Fibroblast of lung (primary cell): ENCODE measurements around the gene GPHN. TPM values are rescaled to one million over a fixed set of nuclear protein-coding genes. Genes with fewer than 3 reads are reported as not detected.

Source experiments
- DNase-seq, 2 donors: peaks; one replicate each; pipeline versions ENCODE4 v3.0.0 to v3.0.0-alpha.2; 2010; ENCODE audit warnings: low read depth in 2 of 2
- H2AFZ ChIP-seq: 2 replicates; pipeline ENCODE4 v1.5.1; 2012; ENCODE audit warnings: low read length, control low read depth, inconsistent platforms
- H3K27ac ChIP-seq: 2 replicates; pipeline ENCODE4 v1.5.1; 2011; ENCODE audit warnings: low read length, control low read depth; ENCODE audit not compliant: insufficient read depth
- H3K27me3 ChIP-seq: 2 replicates; pipeline ENCODE4 v1.5.1; 2011; ENCODE audit warnings: mild to moderate bottlenecking, low read length; ENCODE audit not compliant: control insufficient read depth, insufficient read depth
- H3K36me3 ChIP-seq: 2 replicates; pipeline ENCODE4 v1.5.1; 2011; ENCODE audit warnings: low read length; ENCODE audit not compliant: control insufficient read depth, insufficient read depth
- H3K4me1 ChIP-seq: 2 replicates; pipeline ENCODE4 v1.5.1; 2011; ENCODE audit warnings: low read length; ENCODE audit not compliant: control insufficient read depth, insufficient read depth; ENCODE audit errors: extremely low read depth
- H3K4me2 ChIP-seq: 2 replicates; pipeline ENCODE4 v1.5.1; 2011; ENCODE audit warnings: low read length, control low read depth; ENCODE audit not compliant: insufficient read depth; ENCODE audit errors: extremely low read depth
- H3K4me3 ChIP-seq, 4 experiments: fragments of 200-600 bp in 1 of 4; sonication (generic) in 1 of 4; replicated peaks in 1 of 4; 2 replicates each; pipeline ENCODE4 v1.5.1; 2011 to 2016; ENCODE audit warnings: low read length in 4 of 4, low read depth in 3 of 4, mild to moderate bottlenecking in 3 of 4, control low read depth in 2 of 4, inconsistent platforms in 1 of 4, mixed read lengths in 1 of 4; ENCODE audit not compliant: insufficient read depth in 1 of 4; ENCODE audit errors: control extremely low read depth in 1 of 4
- H3K79me2 ChIP-seq: 2 replicates; pipeline ENCODE4 v1.5.1; 2012; ENCODE audit warnings: mild to moderate bottlenecking, low read length, inconsistent platforms; ENCODE audit not compliant: control insufficient read depth, insufficient read depth
- H3K9ac ChIP-seq: 2 replicates; pipeline ENCODE4 v1.5.1; 2011; ENCODE audit warnings: mild to moderate bottlenecking, low read length, control low read depth; ENCODE audit not compliant: insufficient read depth
- H3K9me3 ChIP-seq: 2 replicates; pipeline ENCODE4 v1.5.1; 2012; ENCODE audit warnings: low read depth, low read length; ENCODE audit not compliant: control insufficient read depth, insufficient read depth
- H4K20me1 ChIP-seq: 2 replicates; pipeline ENCODE4 v1.5.1; 2011; ENCODE audit warnings: low read length; ENCODE audit not compliant: control insufficient read depth, insufficient read depth; ENCODE audit errors: extremely low read depth
- EZH2 ChIP-seq: IDR thresholded peaks from 2 replicates; pipeline ENCODE4 v1.5.1; 2012; ENCODE audit warnings: low read length, control low read depth, mild to moderate bottlenecking; ENCODE audit errors: missing control alignments
- polyA plus RNA-seq, 2 donors: library from polyadenylated mRNA; depleted of rRNA in 1 of 2; stranded (reverse) in 1 of 2; unstranded in 1 of 2; fragments of >200 nt; gene quantifications; 2 replicates each; pipeline ENCODE4 v1.2.1, GENCODE V29; 2011 to 2012; ENCODE audit warnings: missing spikeins in 1 of 2
- total RNA-seq: library from RNA; depleted of rRNA; stranded (reverse); fragments of >200 nt; gene quantifications from 2 replicates; pipeline ENCODE4 v1.2.1, GENCODE V29; 2014
- TF ChIP-seq, protein P1 (sequence below), 2 donors: IDR thresholded peaks in 1 of 2; conservative IDR thresholded peaks in 1 of 2; 1 replicate in 1 of 2; 2 replicates in 1 of 2; pipeline ENCODE4 v1.5.1; 2011 to 2012; ENCODE audit warnings: low read length in 2 of 2, control low read depth in 1 of 2, inconsistent platforms in 1 of 2, low read depth in 1 of 2, mild to moderate bottlenecking in 1 of 2

The GPHN gene
- total and polyA plus RNA-seq, 2 donors (not counting 1 experiment from before 2014, with no cell fraction given): 8.3 to 13.9 TPM

GRCh38 chr14:66815687-66816086 lies 307.7 kb downstream of the GPHN start:
- Histone ChIP-seq H3K27me3 (no peaks in the 10 kb centered on the region), H4K20me1 (no peaks in the 10 kb centered on the region), H3K9me3 (no peaks in the 10 kb centered on the region), H3K4me2 (no peak overlapping the region), H2AFZ (no peak overlapping the region), H3K4me1 (no peaks in the 10 kb centered on the region), H3K79me2 (no peaks in the 10 kb centered on the region), H3K27ac (no peak overlapping the region), H3K9ac (no peak overlapping the region), H3K36me3 (no peaks in the 10 kb centered on the region), H3K4me3 (no peak overlapping the region)
- TF ChIP-seq, protein P1, sequence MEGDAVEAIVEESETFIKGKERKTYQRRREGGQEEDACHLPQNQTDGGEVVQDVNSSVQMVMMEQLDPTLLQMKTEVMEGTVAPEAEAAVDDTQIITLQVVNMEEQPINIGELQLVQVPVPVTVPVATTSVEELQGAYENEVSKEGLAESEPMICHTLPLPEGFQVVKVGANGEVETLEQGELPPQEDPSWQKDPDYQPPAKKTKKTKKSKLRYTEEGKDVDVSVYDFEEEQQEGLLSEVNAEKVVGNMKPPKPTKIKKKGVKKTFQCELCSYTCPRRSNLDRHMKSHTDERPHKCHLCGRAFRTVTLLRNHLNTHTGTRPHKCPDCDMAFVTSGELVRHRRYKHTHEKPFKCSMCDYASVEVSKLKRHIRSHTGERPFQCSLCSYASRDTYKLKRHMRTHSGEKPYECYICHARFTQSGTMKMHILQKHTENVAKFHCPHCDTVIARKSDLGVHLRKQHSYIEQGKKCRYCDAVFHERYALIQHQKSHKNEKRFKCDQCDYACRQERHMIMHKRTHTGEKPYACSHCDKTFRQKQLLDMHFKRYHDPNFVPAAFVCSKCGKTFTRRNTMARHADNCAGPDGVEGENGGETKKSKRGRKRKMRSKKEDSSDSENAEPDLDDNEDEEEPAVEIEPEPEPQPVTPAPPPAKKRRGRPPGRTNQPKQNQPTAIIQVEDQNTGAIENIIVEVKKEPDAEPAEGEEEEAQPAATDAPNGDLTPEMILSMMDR (conservative IDR thresholded peaks at IDR 0.05 in 1 of 2, IDR thresholded peaks at IDR 0.05 in 1 of 2; ENCODE audit: low read depth in 1 of 2, low read length in 2 of 2): no peak
- TF ChIP-seq EZH2: no peak
- no peak for DNase-seq

DNA sequence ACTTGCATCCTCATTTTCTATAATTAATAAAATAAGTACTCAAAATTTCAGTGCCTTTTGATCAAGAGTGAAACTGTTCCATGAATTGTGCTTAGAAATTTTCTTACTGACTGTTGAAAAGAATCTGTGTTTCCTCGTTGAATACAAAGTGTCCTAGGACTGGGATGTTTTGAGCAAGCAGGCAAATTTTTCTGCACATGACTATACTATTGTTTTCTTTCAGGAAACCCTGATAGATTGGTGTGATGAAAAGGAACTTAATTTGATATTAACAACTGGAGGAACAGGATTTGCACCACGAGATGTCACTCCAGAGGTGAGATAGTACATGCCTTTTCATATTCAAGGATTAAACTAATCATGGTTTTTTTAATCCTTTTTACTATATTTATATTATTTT lies 316.3 kb downstream of the GPHN start:
- Histone ChIP-seq H3K4me2 (no peak overlapping the region), H4K20me1 (no peaks in the 10 kb centered on the region), H3K4me3 (no peak overlapping the region), H3K27ac (no peak overlapping the region), H2AFZ (no peak overlapping the region), H3K9ac (no peak overlapping the region), H3K36me3 (no peaks in the 10 kb centered on the region), H3K79me2 (no peaks in the 10 kb centered on the region), H3K27me3 (no peaks in the 10 kb centered on the region), H3K4me1 (no peaks in the 10 kb centered on the region), H3K9me3 (no peaks in the 10 kb centered on the region)
- TF ChIP-seq, protein P1 (conservative IDR thresholded peaks at IDR 0.05 in 1 of 2, IDR thresholded peaks at IDR 0.05 in 1 of 2; ENCODE audit: low read depth in 1 of 2, low read length in 2 of 2): no peak
- no peak for TF ChIP-seq EZH2
- DNase-seq: no peak

DNA sequence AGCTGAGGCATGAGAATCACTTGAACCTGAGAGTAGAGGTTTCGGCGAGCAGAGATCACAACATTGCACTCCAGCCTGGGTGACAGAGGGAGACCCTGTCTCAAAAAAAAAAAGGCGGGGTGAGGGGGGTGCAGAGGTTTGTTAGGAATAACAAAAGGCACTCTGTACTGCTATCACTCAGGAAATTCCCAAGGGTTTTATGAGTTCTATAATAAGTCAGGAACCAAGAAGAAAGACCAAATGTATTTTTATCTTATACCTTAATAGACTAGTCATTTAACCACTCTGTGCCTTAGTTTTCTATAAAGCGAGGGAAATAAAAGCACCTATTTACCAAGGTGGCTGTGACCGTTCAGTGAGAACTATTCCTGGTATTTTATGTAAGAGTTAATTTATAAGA lies 319.2 kb downstream of the GPHN start:
- Histone ChIP-seq H2AFZ (no peak overlapping the region), H3K36me3 (no peaks in the 10 kb centered on the region), H3K9me3 (no peaks in the 10 kb centered on the region), H3K79me2 (no peaks in the 10 kb centered on the region), H3K27ac (no peak overlapping the region), H3K27me3 (no peaks in the 10 kb centered on the region), H3K4me1 (no peaks in the 10 kb centered on the region), H4K20me1 (no peaks in the 10 kb centered on the region), H3K4me2 (no peak overlapping the region), H3K9ac (no peak overlapping the region), H3K4me3 (no peak overlapping the region)
- no peak for DNase-seq
- TF ChIP-seq EZH2: no peak
- TF ChIP-seq, protein P1 (conservative IDR thresholded peaks at IDR 0.05 in 1 of 2, IDR thresholded peaks at IDR 0.05 in 1 of 2; ENCODE audit: low read depth in 1 of 2, low read length in 2 of 2): no peak
